ENCODE results near the gene OGG1. TPM values are rescaled to one million over a fixed set of nuclear protein-coding genes. Genes with fewer than 3 reads are reported as not detected.

OGG1 gene
- total RNA-seq, 1 donor from 2014 or later, result 34.8 TPM

GRCh38 chr3:9703240-9703639 lies 46.5 kb upstream of the OGG1 start:
- Mint-ChIP-seq H3K27me3 (ENCODE audit: unreplicated experiment) (peaks cover 22% of the 10 kb centered on the region), H3K27ac (ENCODE audit: unreplicated experiment) (no peak overlapping the region), H3K4me3 (ENCODE audit: unreplicated experiment) (peak overlapping the region; percentile 27), H3K9me3 (ENCODE audit: unreplicated experiment) (no peaks in the 10 kb centered on the region), H3K36me3 (ENCODE audit: unreplicated experiment) (peaks cover 5% of the 10 kb centered on the region), H3K4me1 (ENCODE audit: unreplicated experiment) (peaks cover 14% of the 10 kb centered on the region)
- no peak for TF ChIP-seq CTCF (IDR thresholded peaks at IDR 0.05)
- DNase-seq (ENCODE audit: extremely low spot score, unreplicated experiment), result no peak

GRCh38 chr3:9703736-9704346 lies 45.9 kb upstream of the OGG1 start, which contains the start of gene CPNE9:
Gene CPNE9 (plus strand): TSS chr3:9703833. CDS start chr3:9703997, 164 bp downstream.
- peaks cover 5% of the 10 kb centered on the region for H3K36me3 Mint-ChIP-seq (ENCODE audit: unreplicated experiment)
- H3K27ac Mint-ChIP-seq (ENCODE audit: unreplicated experiment), result no peak within 1 kb of the TSS
- H3K4me3 Mint-ChIP-seq (ENCODE audit: unreplicated experiment), result peak within 1 kb of the TSS; percentile 62
- H3K27me3 Mint-ChIP-seq (ENCODE audit: unreplicated experiment), result peaks cover 24% of the 10 kb centered on the region
- DNase-seq (ENCODE audit: extremely low spot score, unreplicated experiment), result no peak
- H3K9me3 Mint-ChIP-seq (ENCODE audit: unreplicated experiment), result no peaks in the 10 kb centered on the region
- no peak for TF ChIP-seq CTCF (IDR thresholded peaks at IDR 0.05)
- H3K4me1 Mint-ChIP-seq (ENCODE audit: unreplicated experiment), result peaks cover 14% of the 10 kb centered on the region

GRCh38 chr3:9704347-9705322 lies 45.1 kb upstream of the OGG1 start:
- no peak for DNase-seq (ENCODE audit: extremely low spot score, unreplicated experiment)
- Mint-ChIP-seq H3K27ac (ENCODE audit: unreplicated experiment) (no peak overlapping the region), H3K9me3 (ENCODE audit: unreplicated experiment) (no peaks in the 10 kb centered on the region), H3K36me3 (ENCODE audit: unreplicated experiment) (peaks cover 5% of the 10 kb centered on the region), H3K27me3 (ENCODE audit: unreplicated experiment) (peaks cover 24% of the 10 kb centered on the region), H3K4me1 (ENCODE audit: unreplicated experiment) (peaks cover 14% of the 10 kb centered on the region), H3K4me3 (ENCODE audit: unreplicated experiment) (peak overlapping the region; percentile 62)
- no peak for TF ChIP-seq CTCF (IDR thresholded peaks at IDR 0.05)

GRCh38 chr3:9710174-9710739 lies 39.5 kb upstream of the OGG1 start:
- Mint-ChIP-seq H3K9me3 (ENCODE audit: unreplicated experiment) (no peaks in the 10 kb centered on the region), H3K4me1 (ENCODE audit: unreplicated experiment) (no peaks in the 10 kb centered on the region), H3K36me3 (ENCODE audit: unreplicated experiment) (no peaks in the 10 kb centered on the region), H3K27ac (ENCODE audit: unreplicated experiment) (no peak overlapping the region), H3K4me3 (ENCODE audit: unreplicated experiment) (no peak overlapping the region), H3K27me3 (ENCODE audit: unreplicated experiment) (peaks cover 34% of the 10 kb centered on the region)
- no peak for DNase-seq (ENCODE audit: extremely low spot score, unreplicated experiment)
- no peak for TF ChIP-seq CTCF (IDR thresholded peaks at IDR 0.05)

GRCh38 chr3:9712415-9712814 lies 37.3 kb upstream of the OGG1 start:
- Mint-ChIP-seq H3K4me3 (ENCODE audit: unreplicated experiment) (no peak overlapping the region), H3K36me3 (ENCODE audit: unreplicated experiment) (no peaks in the 10 kb centered on the region), H3K4me1 (ENCODE audit: unreplicated experiment) (no peaks in the 10 kb centered on the region), H3K27me3 (ENCODE audit: unreplicated experiment) (peaks cover 31% of the 10 kb centered on the region), H3K27ac (ENCODE audit: unreplicated experiment) (no peak overlapping the region), H3K9me3 (ENCODE audit: unreplicated experiment) (no peaks in the 10 kb centered on the region)
- no peak for DNase-seq (ENCODE audit: extremely low spot score, unreplicated experiment)
- no peak for TF ChIP-seq CTCF (IDR thresholded peaks at IDR 0.05)

Measured in osteocyte (in vitro differentiated cells).